ENCODE measurements around the gene SV2B.

The SV2B gene

DNA sequence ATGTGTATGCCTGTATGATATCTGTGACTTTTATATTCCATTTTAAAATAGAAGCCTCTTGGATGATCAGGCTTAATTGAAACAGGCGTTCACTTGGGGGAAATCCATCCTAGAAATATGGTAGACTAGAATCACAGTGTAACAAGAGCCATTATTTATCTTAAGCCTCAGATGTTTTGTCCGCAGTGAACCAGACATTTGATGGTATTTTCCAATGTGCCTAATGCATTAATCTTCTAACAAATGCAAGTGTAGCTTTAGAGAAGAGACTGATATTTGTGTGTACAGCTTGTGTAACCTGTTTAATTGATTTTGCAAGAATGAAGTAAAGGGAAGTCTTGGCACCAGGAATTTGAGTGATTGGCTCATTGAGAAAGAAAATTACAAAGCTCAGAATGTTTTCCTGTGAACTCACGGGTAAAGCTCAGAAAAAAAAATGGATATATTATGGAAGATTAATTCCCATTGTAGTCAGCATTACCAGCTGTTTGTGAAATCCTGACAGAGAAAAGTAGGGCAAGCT is 155.7 kb downstream of the SV2B start:
- no peak for TF ChIP-seq CTCF (IDR thresholded peaks at IDR 0.05; ENCODE audit: extremely low read depth, missing control alignments)
- no peak for DNase-seq (ENCODE audit: low spot score)

GRCh38 chr15:91257746-91258414 is 157.8 kb downstream of the SV2B start:
- TF ChIP-seq CTCF (IDR thresholded peaks at IDR 0.05; ENCODE audit: extremely low read depth, missing control alignments) = no peak
- no peak for DNase-seq (ENCODE audit: low spot score)

DNA sequence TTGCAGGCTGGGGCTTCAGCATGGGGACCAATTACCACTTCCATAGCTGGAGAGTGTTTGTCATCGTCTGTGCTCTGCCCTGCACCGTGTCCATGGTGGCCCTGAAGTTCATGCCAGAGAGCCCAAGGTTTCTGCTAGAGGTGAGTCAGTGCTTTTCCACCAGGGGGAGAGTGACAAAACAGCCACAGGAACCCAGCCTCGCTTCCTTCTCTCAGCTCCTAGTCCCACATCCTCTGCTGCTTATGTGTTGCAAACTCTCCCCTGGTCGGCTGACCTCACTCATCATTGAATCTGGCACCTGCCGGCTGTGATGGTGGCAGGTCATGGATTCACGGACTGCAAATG is 158.3 kb downstream of the SV2B start:
- DNase-seq (ENCODE audit: low spot score) = peak; percentile 12
- no peak for TF ChIP-seq CTCF (IDR thresholded peaks at IDR 0.05; ENCODE audit: extremely low read depth, missing control alignments)

- no peak for DNase-seq (ENCODE audit: low spot score)
- TF ChIP-seq CTCF (IDR thresholded peaks at IDR 0.05; ENCODE audit: extremely low read depth, missing control alignments) = no peak
Observed at GRCh38 chr15:91259077-91259476, 159.0 kb downstream of the SV2B start.

DNA sequence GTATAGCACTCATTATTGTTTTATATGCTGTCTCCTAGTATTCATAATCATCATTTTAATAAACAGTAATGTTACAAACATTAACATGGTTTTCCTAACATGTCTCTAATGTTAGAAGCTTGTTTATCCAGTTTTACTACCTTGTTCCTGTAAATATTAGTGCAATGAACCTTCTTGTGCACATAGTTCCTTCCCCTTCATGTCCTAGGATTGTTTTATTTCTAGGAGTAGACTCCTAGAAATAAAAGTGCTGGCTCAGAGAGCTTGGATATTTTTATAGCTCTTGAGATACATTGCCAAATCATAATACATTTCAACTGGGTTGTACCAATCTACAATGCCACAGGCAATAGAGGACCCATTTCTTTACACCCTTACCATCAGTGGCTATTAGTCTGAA is 161.3 kb downstream of the SV2B start:
- no peak for TF ChIP-seq CTCF (IDR thresholded peaks at IDR 0.05; ENCODE audit: extremely low read depth, missing control alignments)

DNA sequence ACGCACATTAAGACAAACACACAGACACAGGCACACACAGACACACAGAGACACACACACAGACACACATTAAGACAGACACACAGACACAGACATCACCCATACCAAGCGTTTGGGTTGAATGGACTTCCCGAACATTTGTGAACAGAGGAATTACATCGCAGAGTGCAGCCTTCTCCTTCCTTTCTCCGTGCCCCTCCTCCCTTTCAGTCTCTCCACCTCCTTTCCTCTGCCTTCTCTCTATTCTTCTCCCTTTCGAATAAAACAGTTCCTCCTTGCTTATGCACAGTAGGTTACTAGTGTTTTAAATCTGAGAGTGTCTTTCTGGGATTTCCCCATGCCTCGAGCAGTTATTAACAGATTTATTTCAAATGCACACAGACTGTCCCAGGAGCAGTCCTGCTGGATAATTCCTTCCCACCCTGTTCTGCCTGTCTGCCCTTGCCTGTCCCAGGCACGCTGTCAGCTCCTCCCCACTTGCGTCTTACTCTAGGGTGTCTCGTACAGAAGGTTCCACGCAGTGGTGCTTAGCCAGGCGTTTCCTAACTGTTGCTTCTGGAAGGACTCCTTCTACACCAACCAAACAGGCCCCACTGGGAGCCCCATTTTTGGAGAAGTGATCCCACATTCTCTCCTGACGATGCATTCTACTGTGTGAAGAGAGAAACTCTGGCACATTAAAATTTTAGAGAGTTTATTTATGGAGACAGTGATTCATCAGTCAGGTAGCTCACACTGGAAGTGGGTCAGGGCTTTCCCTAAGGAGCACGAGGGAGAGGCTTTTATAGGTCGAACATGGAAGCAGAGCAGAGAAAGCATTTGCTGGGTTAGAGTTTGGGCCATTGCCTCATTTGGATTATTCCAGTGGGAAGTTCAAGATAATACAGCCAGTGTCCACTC is 163.8 kb downstream of the SV2B start:
- TF ChIP-seq CTCF (IDR thresholded peaks at IDR 0.05; ENCODE audit: extremely low read depth, missing control alignments) = no peak
- DNase-seq (ENCODE audit: low spot score) = no peak

More for the DNA sequence above, 161.3 kb downstream of the SV2B start:
- DNase-seq (ENCODE audit: low spot score) = no peak

Data from GM20000 (cell line).